ENCODE results near the gene RPS6KB1. TPM values are rescaled to one million over a fixed set of nuclear protein-coding genes. Genes with fewer than 3 reads are reported as not detected.

RPS6KB1 gene
- total RNA-seq, 2 donors from 2014 or later: 14.3 to 21.8 TPM

- Histone ChIP-seq H3K4me3 (no peak overlapping the region), H3K27me3 (no peaks in the 10 kb centered on the region), H3K4me1 (no peaks in the 10 kb centered on the region), H3K36me3 (peaks cover 14% of the 10 kb centered on the region), H3K9me3 (no peaks in the 10 kb centered on the region), H3K27ac (no peak overlapping the region)
- TF ChIP-seq, protein P1, sequence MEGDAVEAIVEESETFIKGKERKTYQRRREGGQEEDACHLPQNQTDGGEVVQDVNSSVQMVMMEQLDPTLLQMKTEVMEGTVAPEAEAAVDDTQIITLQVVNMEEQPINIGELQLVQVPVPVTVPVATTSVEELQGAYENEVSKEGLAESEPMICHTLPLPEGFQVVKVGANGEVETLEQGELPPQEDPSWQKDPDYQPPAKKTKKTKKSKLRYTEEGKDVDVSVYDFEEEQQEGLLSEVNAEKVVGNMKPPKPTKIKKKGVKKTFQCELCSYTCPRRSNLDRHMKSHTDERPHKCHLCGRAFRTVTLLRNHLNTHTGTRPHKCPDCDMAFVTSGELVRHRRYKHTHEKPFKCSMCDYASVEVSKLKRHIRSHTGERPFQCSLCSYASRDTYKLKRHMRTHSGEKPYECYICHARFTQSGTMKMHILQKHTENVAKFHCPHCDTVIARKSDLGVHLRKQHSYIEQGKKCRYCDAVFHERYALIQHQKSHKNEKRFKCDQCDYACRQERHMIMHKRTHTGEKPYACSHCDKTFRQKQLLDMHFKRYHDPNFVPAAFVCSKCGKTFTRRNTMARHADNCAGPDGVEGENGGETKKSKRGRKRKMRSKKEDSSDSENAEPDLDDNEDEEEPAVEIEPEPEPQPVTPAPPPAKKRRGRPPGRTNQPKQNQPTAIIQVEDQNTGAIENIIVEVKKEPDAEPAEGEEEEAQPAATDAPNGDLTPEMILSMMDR (IDR thresholded peaks at IDR 0.05): no peak
- DNase-seq (ENCODE audit: low spot score): no peak
Observed at GRCh38 chr17:59856859-59857794, 35.8 kb upstream of the RPS6KB1 start.

DNA sequence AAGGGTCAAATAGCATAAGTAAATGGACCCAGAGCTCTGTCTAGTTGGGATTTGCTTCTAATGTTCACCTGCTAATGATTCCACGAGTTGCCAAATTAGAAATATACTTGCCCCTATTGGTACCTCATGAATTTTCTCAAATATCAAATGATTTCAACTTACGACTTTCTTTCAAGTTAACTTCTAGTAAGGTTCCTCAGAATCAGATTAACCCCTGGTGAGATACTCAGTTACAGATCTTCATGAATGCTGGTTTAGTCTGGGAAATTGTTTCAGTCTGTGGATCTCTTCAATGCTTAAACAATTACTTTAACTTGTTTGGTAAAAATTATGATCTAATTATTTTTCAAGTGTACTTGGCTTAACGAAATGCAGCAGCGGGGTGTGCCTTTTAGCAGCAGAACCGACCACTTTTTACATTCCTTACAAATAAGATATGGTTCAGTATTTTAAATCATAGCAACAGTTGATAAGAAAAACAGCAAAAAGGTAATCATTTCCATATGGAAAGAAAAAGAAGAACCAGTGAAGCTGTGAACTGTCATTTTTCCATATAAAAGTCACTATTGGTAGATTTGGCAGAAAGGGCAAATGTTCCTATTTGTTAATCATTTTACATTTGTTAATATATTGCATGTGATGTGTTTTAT lies 34.6 kb upstream of the RPS6KB1 start:
- Histone ChIP-seq H3K9me3 (no peaks in the 10 kb centered on the region), H3K27me3 (no peaks in the 10 kb centered on the region), H3K4me3 (no peak overlapping the region), H3K36me3 (peaks cover 25% of the 10 kb centered on the region), H3K4me1 (no peaks in the 10 kb centered on the region), H3K27ac (no peak overlapping the region)
- TF ChIP-seq, protein P1 (IDR thresholded peaks at IDR 0.05): no peak
- DNase-seq (ENCODE audit: low spot score): no peak

DNA sequence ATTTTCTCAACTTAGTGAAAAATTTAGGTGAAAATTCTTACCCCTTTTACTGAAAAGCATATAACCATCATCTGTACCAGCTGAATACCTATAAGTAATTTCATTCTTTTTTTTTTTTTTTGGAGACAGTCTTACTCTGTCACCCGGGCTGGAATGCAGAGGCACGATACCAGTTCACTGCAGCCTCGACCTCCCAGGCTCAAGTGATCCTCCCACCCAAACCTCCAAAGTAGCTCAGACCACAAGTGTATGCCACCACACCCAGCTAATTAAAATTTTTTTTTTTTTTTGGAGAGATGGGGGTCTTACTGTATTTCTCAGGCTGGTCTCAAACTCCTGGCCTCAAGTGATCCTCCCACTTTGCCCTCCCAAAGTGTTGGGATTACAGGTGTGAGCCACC lies 34.0 kb upstream of the RPS6KB1 start:
- H3K27me3 ChIP-seq: no peaks in the 10 kb centered on the region
- H3K4me3 ChIP-seq: no peak overlapping the region
- H3K4me1 ChIP-seq: no peaks in the 10 kb centered on the region
- DNase-seq (ENCODE audit: low spot score): no peak
- TF ChIP-seq, protein P1 (IDR thresholded peaks at IDR 0.05): no peak
- H3K36me3 ChIP-seq: peaks cover 31% of the 10 kb centered on the region
- H3K9me3 ChIP-seq: no peaks in the 10 kb centered on the region
- H3K27ac ChIP-seq: no peak overlapping the region

GRCh38 chr17:59859444-59860025 lies 33.4 kb upstream of the RPS6KB1 start:
- H3K4me1 ChIP-seq: no peaks in the 10 kb centered on the region
- H3K27me3 ChIP-seq: no peaks in the 10 kb centered on the region
- DNase-seq (ENCODE audit: low spot score): no peak
- TF ChIP-seq, protein P1 (IDR thresholded peaks at IDR 0.05): peak in 1 of 2 donors; percentile 65
- H3K36me3 ChIP-seq: peaks cover 32% of the 10 kb centered on the region
- no peak overlapping the region for H3K27ac ChIP-seq
- no peaks in the 10 kb centered on the region for H3K9me3 ChIP-seq
- H3K4me3 ChIP-seq: no peak overlapping the region

GRCh38 chr17:59863616-59864015 lies 29.3 kb upstream of the RPS6KB1 start:
- no peak overlapping the region for H3K4me3 ChIP-seq
- H3K27me3 ChIP-seq: no peaks in the 10 kb centered on the region
- H3K4me1 ChIP-seq: no peaks in the 10 kb centered on the region
- H3K36me3 ChIP-seq: peaks cover 36% of the 10 kb centered on the region
- no peak overlapping the region for H3K27ac ChIP-seq
- no peaks in the 10 kb centered on the region for H3K9me3 ChIP-seq
- no peak for DNase-seq (ENCODE audit: low spot score)
- TF ChIP-seq, protein P1 (IDR thresholded peaks at IDR 0.05): no peak
